Transverse colon (tissue), 4 donors: ENCODE results near the gene OVOL1. TPM values are rescaled to one million over a fixed set of nuclear protein-coding genes. Genes with fewer than 3 reads are reported as not detected.
"Not testable (repeated sequence)": the region's sequence is repeated elsewhere in the genome, so short reads cannot be mapped to it uniquely, and the experiment has no call there.

ENCODE experiments used
- DNase-seq: peaks from one replicate; pipeline ENCODE4 v3.0.0-alpha.2; 2019
- H3K27ac ChIP-seq, 4 donors: fragments of 200-600 bp; sonication (generic); 2 replicates each; pipeline ENCODE4 v1.5.1; 2016 to 2018; ENCODE audit warnings: inconsistent platforms in 4 of 4
- H3K27me3 ChIP-seq: fragments of 200-600 bp; sonication (generic); 2 replicates; pipeline ENCODE4 v1.5.1; 2017; ENCODE audit warnings: inconsistent platforms
- H3K36me3 ChIP-seq, 4 donors: fragments of 200-600 bp; sonication (generic); 2 replicates each; pipeline ENCODE4 v1.5.1; 2017 to 2019; ENCODE audit warnings: inconsistent platforms in 4 of 4
- H3K4me1 ChIP-seq, 4 donors: fragments of 200-600 bp; sonication (generic); 2 replicates each; pipeline ENCODE4 v1.5.1; 2017 to 2020; ENCODE audit warnings: inconsistent platforms in 4 of 4
- H3K4me3 ChIP-seq, 4 donors: fragments of 200-600 bp; sonication (generic); 1 replicate in 1 of 4; 2 replicates in 3 of 4; pipeline versions ENCODE4 v1.5.1 to v1.6.1; 2017 to 2019; ENCODE audit warnings: inconsistent platforms in 4 of 4
- H3K9me3 ChIP-seq, 2 donors: fragments of 200-600 bp; sonication (generic); 2 replicates each; pipeline ENCODE4 v1.5.1; 2017 to 2019; ENCODE audit warnings: inconsistent platforms in 2 of 2
- EP300 ChIP-seq: sonication (generic); formaldehyde crosslinking; IDR thresholded peaks from one replicate; pipeline ENCODE4 v1.6.1; 2017; ENCODE audit warnings: antibody characterized with exemption, low read depth
- POLR2A ChIP-seq: fragments of 450-650 bp; IDR thresholded peaks from one replicate; pipeline ENCODE4 v1.6.1; 2016; ENCODE audit warnings: antibody characterized with exemption, mild to moderate bottlenecking, moderate library complexity
- POLR2AphosphoS5 ChIP-seq, 3 donors: sonication (generic); formaldehyde crosslinking; IDR thresholded peaks; one replicate each; pipeline ENCODE4 v1.6.1; 2016; ENCODE audit warnings: antibody characterized with exemption in 3 of 3
- WGBS, 2 donors: methylation state at CpG; one replicate each; pipeline ENCODE4 v1.1.5; 2018; ENCODE audit warnings: low coverage in 1 of 2; 5-methylcytosine and 5-hydroxymethylcytosine counted together
- in situ Hi-C, 4 donors: fragments of 200-750 bp; cut with MboI; loops; one replicate each; pipeline versions ENCODE4 v1.15.0 to v1.15.1; 2017; ENCODE audit warnings: low sequenced_read_pairs in 3 of 4, low pct_ligation_motif_present in 1 of 4, low pct_unique_long_range_greater_than_20kb in 1 of 4
- intact Hi-C: fragments of 100-400 bp; cut with DNase I; formaldehyde crosslinking; loops from one replicate; pipeline ENCODE4 v1.15.1; 2023; ENCODE audit warnings: low total_unique reads
- total RNA-seq, 4 donors: library from RNA; depleted of rRNA; stranded (reverse); fragments of >200 nt; gene quantifications; one replicate each; pipeline ENCODE4 v1.1.0, GENCODE V29; 2016
- TF ChIP-seq, protein P1 (sequence below), 5 experiments: fragments of 200-600 bp in 3 of 5; fragments of 450-650 bp in 2 of 5; sonication (generic) in 3 of 5; IDR thresholded peaks; 1 replicate in 2 of 5; 2 replicates in 3 of 5; pipeline ENCODE4 v1.5.1; 2016 to 2017; ENCODE audit warnings: antibody characterized with exemption in 5 of 5, inconsistent platforms in 3 of 5, mild to moderate bottlenecking in 2 of 5, moderate library complexity in 1 of 5

OVOL1 gene
- total RNA-seq, 4 donors from 2014 or later = 19.9 to 44.8 (median 33.8) TPM

DNA sequence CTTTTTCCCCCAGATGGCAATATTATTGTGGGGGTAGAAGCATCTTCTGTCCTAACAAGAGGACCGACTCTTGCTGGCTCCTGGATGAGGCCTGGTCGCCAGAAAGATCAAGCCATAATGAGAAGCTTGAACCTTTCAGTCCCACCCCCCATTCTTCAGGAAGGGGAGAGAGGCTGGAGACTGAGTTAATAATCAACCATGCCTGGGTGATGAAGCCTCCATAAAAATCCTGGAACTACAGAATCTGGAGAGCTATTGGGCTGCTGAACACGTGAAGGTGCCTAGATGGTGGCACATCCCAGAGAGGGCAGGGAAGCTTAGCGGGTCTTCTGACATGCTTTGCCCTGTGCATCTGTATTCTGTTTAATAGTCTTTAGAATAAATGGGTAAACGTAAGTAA, 22.4 kb upstream of the OVOL1 start:
- intact Hi-C loops = no loop called here
- no peak overlapping the region for H3K27ac ChIP-seq
- in situ Hi-C loops = no loop called here
- H3K9me3 ChIP-seq = no peaks in the 10 kb centered on the region
- 60% methylated on average over 5 of the region's 5 CpGs; no CpG with 5 or more reads in 1 of the 2 donors for WGBS, 2 donors
- peaks cover 6% of the 10 kb centered on the region for H3K27me3 ChIP-seq
- DNase-seq = no peak
- H3K4me3 ChIP-seq = no peak overlapping the region
- no peak for TF ChIP-seq POLR2AphosphoS5 (IDR thresholded peaks at IDR 0.05)
- TF ChIP-seq POLR2A = no peak
- TF ChIP-seq, protein P1, sequence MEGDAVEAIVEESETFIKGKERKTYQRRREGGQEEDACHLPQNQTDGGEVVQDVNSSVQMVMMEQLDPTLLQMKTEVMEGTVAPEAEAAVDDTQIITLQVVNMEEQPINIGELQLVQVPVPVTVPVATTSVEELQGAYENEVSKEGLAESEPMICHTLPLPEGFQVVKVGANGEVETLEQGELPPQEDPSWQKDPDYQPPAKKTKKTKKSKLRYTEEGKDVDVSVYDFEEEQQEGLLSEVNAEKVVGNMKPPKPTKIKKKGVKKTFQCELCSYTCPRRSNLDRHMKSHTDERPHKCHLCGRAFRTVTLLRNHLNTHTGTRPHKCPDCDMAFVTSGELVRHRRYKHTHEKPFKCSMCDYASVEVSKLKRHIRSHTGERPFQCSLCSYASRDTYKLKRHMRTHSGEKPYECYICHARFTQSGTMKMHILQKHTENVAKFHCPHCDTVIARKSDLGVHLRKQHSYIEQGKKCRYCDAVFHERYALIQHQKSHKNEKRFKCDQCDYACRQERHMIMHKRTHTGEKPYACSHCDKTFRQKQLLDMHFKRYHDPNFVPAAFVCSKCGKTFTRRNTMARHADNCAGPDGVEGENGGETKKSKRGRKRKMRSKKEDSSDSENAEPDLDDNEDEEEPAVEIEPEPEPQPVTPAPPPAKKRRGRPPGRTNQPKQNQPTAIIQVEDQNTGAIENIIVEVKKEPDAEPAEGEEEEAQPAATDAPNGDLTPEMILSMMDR (IDR thresholded peaks at IDR 0.05) = no peak
- no peak for TF ChIP-seq EP300
- H3K36me3 ChIP-seq = no peaks in the 10 kb centered on the region
- H3K4me1 ChIP-seq = peaks cover 0 to 5% (median 0%) of the 10 kb centered on the region in 4 donors

DNA sequence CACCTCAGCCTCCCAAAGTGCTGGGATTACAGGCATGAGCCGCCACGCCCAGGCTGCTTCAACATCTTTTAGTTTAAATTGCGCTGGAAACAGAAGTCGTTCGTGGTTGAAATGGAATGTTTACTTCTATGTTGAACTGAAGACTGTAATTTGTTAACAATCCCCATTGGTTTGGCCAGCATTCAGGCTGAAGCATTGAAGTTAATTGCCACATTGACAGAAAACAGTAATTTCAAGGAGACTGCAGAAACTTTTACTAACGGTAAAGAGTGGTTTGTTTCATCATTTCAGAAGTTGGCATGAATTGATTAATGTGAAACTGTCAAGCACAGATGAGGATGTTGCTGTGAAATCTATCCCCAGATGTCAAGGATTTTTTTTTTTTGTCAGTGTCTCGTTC, 20.3 kb upstream of the OVOL1 start:
- Histone ChIP-seq H3K9me3 (no peaks in the 10 kb centered on the region), H3K27ac (no peak overlapping the region), H3K36me3 (no peaks in the 10 kb centered on the region), H3K4me3 (no peak overlapping the region), H3K4me1 (peaks cover 0 to 11% (median 0%) of the 10 kb centered on the region in 4 donors), H3K27me3 (peaks cover 3% of the 10 kb centered on the region)
- 26 to 33% methylated on average over 6 to 7 of the region's 7 CpGs for WGBS, 2 donors
- in situ Hi-C loops = no loop called here
- no peak for TF ChIP-seq POLR2AphosphoS5 (IDR thresholded peaks at IDR 0.05)
- no peak for TF ChIP-seq POLR2A
- TF ChIP-seq, protein P1 (IDR thresholded peaks at IDR 0.05) = no peak
- TF ChIP-seq EP300 = no peak
- intact Hi-C loops = no loop called here
- DNase-seq = no peak

DNA sequence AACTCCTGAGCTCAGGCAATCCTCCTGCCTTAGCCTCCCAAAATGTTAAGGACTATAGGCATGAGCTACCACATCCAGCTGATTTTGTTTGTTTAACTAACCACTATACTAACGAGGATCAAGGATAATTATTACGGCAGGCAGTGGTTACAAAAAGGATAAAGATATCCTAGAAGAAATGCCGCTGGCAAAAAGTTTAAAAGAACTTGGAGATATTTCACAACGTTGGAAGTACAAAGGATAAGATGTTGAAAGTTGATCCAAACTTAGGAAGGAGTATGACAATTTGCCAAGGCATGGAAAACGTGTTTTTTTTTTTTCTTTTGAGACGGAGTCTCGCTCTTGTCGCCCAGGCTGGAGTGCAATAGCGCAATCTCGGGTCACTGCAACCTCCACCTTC, 19.5 kb upstream of the OVOL1 start:
- Histone ChIP-seq H3K27me3 (no peaks in the 10 kb centered on the region), H3K9me3 (no peaks in the 10 kb centered on the region), H3K4me1 (peaks cover 0 to 11% (median 0%) of the 10 kb centered on the region in 4 donors), H3K4me3 (no peak overlapping the region), H3K36me3 (no peaks in the 10 kb centered on the region), H3K27ac (no peak overlapping the region)
- intact Hi-C loops (no loop called here), in situ Hi-C loops (no loop called here)
- no peak for DNase-seq
- TF ChIP-seq EP300 (no peak), POLR2AphosphoS5 (IDR thresholded peaks at IDR 0.05) (no peak), POLR2A (no peak)
- TF ChIP-seq, protein P1 (IDR thresholded peaks at IDR 0.05) = no peak
- WGBS, 2 donors = 70% methylated on average over 4 to 10 of the region's 10 CpGs

DNA sequence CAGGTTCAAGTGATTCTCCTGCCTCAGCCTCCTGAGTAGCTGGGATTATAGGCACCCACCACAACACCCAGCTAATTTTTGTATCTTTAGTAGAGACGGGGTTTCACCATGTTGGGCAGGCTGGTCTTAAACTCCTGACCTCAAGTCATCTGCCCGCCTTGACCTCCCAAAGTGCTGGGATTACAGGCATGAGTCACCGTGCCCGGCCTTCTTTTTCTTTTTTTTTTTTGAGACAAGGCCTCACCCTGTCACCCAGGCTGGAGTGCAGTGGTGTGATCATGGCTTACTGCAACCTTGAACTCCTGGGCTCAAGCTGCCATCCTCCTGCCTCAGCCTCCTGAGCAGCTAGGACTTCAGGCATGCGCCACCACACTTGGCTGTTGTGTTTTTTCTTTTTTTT, 19.1 kb upstream of the OVOL1 start:
- 78 to 100% methylated on average over 1 to 5 of the region's 5 CpGs for WGBS, 2 donors
- DNase-seq, intact Hi-C loops, H3K4me3 ChIP-seq, H3K36me3 ChIP-seq, H3K27me3 ChIP-seq, in situ Hi-C loops, H3K27ac ChIP-seq, H3K9me3 ChIP-seq: not testable (repeated sequence)
- peaks cover 0 to 11% (median 0%) of the 10 kb centered on the region in 4 donors for H3K4me1 ChIP-seq

DNA sequence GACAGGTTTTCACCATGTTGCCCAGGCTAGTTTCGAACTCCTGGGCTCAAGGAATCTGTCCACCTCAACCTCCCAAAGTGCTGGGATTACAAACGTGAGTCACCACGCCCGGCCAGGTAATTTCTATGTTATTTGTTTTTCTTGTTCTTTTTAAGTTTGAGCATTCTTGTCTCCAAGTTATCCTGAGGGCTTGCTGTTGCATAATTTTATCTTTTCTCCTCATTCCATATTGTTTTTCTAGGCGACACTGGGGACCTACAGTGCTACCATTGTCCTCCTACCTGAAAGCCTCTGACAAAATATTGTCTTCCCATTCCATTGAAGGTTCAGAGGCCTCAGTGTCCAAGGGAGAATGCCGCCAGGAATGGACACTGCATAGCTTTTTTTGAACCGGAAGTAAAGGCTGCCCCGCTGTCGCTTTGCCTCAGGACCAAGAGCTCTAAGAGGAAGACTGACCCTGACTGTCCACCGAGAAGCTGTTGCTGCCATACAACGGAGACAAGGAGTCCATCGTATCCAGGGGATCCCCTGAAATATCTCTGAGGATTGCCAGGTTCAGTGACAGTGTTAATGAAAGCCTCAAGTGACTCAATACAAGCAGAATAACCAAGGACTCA, 15.8 kb upstream of the OVOL1 start:
- Histone ChIP-seq H3K36me3 (no peaks in the 10 kb centered on the region), H3K4me3 (no peak overlapping the region), H3K27ac (no peak overlapping the region), H3K27me3 (no peaks in the 10 kb centered on the region), H3K9me3 (no peaks in the 10 kb centered on the region), H3K4me1 (peaks cover 0 to 6% (median 0%) of the 10 kb centered on the region in 4 donors)
- DNase-seq = no peak
- in situ Hi-C loops (loop anchor here in 1 of 4 donors (10.0 kb wide), 1 partner anchor 56 kb away; the partner anchor contains the start of gene KAT5), intact Hi-C loops (no loop called here)
- WGBS, 2 donors = 74 to 87% methylated on average over 5 to 12 of the region's 12 CpGs
- TF ChIP-seq EP300 (no peak), POLR2AphosphoS5 (IDR thresholded peaks at IDR 0.05) (no peak), POLR2A (no peak)
- TF ChIP-seq, protein P1 (IDR thresholded peaks at IDR 0.05) = no peak
